IMR-90 (cell line): ENCODE data around the gene FKRP.

Experiments used
- FOS ChIP-seq: fragments of 150-350 bp; IDR thresholded peaks from 2 replicates; pipeline ENCODE4 v1.6.1; 2016; ENCODE audit warnings: low read depth, low read length
- POLR2A ChIP-seq: IDR thresholded peaks from 2 replicates; pipeline ENCODE4 v1.6.1; 2012; ENCODE audit warnings: mild to moderate bottlenecking, low read depth, low read length
- RFX5 ChIP-seq: IDR thresholded peaks from 2 replicates; pipeline ENCODE4 v1.8.0; 2012; ENCODE audit warnings: low read depth, mild to moderate bottlenecking, low read length, moderate library complexity
- TF ChIP-seq, protein P1 (sequence below): conservative IDR thresholded peaks from 2 replicates; pipeline ENCODE4 v1.5.1; 2012; ENCODE audit warnings: mild to moderate bottlenecking, low read depth, low read length, improper control_type of control experiment
- TF ChIP-seq, protein P2 (sequence below): fragments of 150-350 bp; IDR thresholded peaks from 2 replicates; pipeline ENCODE4 v1.6.1; 2016; ENCODE audit warnings: low read depth, mild to moderate bottlenecking, low read length, moderate library complexity, borderline replicate concordance

DNA sequence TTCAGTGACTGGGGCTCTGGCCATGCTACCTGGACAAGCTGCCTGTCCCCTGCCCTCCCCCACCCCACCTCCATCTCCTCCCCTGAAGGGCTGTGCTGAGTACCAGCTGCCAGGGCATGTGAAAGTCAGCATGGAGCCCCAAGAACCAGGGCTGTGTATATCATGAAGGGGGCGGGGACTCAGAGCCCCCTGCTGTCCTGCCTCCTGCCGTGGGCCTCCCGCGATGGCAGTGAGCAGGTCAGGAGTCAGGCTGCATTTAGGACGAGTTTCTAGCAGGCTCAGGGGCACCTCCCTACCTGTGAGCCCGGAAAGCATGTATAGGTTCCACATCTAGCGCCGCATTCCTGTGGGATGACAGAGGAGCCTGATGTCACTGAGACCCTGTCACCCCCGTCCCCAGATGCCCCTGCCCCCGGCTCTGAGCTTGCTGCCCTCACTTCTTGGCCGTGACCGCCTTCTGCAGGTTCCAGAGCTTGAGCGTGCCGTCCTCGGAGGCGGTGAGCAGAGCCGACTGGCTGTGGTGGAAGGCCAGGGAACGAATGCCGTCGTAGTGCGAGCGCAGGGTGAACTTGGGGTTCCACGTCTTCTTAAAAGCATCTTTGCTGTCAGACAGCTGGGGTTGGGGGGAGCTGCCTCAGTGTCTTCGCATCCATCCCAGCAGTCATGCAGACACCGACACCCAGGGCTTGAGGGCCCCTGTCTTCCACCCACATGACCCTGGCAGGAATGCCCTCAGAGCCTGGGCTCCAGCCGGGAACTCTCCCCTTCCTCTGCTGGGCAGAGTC is 20.6 kb upstream of the FKRP start:
- TF ChIP-seq POLR2A: no peak
- TF ChIP-seq, protein P1, sequence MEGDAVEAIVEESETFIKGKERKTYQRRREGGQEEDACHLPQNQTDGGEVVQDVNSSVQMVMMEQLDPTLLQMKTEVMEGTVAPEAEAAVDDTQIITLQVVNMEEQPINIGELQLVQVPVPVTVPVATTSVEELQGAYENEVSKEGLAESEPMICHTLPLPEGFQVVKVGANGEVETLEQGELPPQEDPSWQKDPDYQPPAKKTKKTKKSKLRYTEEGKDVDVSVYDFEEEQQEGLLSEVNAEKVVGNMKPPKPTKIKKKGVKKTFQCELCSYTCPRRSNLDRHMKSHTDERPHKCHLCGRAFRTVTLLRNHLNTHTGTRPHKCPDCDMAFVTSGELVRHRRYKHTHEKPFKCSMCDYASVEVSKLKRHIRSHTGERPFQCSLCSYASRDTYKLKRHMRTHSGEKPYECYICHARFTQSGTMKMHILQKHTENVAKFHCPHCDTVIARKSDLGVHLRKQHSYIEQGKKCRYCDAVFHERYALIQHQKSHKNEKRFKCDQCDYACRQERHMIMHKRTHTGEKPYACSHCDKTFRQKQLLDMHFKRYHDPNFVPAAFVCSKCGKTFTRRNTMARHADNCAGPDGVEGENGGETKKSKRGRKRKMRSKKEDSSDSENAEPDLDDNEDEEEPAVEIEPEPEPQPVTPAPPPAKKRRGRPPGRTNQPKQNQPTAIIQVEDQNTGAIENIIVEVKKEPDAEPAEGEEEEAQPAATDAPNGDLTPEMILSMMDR: no peak
- TF ChIP-seq, protein P2, sequence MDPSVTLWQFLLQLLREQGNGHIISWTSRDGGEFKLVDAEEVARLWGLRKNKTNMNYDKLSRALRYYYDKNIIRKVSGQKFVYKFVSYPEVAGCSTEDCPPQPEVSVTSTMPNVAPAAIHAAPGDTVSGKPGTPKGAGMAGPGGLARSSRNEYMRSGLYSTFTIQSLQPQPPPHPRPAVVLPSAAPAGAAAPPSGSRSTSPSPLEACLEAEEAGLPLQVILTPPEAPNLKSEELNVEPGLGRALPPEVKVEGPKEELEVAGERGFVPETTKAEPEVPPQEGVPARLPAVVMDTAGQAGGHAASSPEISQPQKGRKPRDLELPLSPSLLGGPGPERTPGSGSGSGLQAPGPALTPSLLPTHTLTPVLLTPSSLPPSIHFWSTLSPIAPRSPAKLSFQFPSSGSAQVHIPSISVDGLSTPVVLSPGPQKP: no peak
- TF ChIP-seq FOS: no peak
- TF ChIP-seq RFX5: no peak
